RCC 7860 (cell line): ENCODE results near the gene VSTM5.
A peak's percentile ranks its signal among the peaks of the same experiment; 100 is the strongest.
"Not testable (repeated sequence)": the region's sequence is repeated elsewhere in the genome, so short reads cannot be mapped to it uniquely, and the experiment has no call there.

ENCODE experiments used
- DNase-seq: peaks from one replicate; pipeline ENCODE4 v3.0.0-alpha.2; 2015; ENCODE audit warnings: low spot score
- FAIRE-seq: peaks from 2 replicates; lab custom pipeline; 2012; peaks lifted over from hg19 to GRCh38; lab: Jason Lieb, UNC

The VSTM5 gene

GRCh38 chr11:93801366-93801765 is 49.1 kb downstream of the VSTM5 start:
- no peak for FAIRE-seq

DNA sequence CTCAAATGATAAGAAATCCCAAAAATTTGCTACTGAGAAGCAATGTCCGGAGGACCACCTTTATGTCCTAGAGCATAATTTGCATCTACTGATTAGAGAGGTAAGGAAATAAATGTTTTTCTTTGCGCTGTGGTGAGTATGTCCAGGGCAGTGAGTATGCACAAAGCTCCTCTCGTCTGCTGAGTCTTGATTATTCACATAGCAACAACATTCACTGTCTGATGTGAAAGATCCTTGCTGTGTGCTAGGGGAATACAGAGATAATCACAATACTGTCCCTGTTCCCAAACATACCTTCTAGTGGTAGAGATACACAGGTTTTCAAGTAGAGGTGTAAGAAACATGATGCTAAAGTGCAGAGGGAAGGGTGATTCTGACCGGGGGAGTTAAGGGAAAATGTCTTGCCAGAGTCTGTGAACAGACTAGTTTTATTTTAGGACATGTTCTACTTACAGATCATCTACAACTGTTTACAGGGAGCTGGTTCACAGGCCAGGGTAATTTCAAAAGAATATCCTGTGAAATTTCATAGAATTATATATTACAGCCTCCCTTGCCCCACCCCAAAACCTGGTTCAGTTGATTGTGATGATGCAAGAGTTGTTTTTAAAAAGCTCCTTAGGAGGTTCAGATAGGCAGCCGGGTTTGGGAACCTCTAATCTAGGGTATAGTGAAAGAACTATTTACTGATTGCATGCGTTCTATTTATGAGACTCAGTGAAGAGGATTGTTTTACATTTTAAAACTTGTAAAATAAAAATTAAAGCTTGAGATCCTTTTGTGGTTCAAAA is 53.8 kb downstream of the VSTM5 start:
- DNase-seq (no peak), FAIRE-seq (no peak)

More at GRCh38 chr11:93801366-93801765, 49.1 kb downstream of the VSTM5 start:
- no peak for DNase-seq

DNA sequence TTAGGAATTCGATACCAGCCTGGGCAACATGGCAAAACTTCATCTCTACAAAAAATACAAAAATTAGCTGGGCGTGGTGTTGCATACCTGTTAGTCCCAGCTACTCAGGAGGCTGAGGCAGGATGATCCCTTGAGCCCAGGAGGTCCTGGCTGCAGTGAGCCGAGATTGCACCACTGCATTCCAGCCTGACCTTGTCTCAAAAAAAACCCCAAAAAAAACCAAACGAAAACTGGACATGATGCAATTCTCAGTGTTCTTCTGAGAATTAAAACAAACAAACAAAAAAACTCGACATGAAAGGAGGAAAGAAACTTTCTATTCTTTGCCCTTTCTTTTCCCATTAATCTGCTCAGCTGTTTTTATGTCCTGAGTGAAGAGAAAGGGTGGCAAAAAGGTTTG is 58.9 kb downstream of the VSTM5 start:
- DNase-seq: no peak

DNA sequence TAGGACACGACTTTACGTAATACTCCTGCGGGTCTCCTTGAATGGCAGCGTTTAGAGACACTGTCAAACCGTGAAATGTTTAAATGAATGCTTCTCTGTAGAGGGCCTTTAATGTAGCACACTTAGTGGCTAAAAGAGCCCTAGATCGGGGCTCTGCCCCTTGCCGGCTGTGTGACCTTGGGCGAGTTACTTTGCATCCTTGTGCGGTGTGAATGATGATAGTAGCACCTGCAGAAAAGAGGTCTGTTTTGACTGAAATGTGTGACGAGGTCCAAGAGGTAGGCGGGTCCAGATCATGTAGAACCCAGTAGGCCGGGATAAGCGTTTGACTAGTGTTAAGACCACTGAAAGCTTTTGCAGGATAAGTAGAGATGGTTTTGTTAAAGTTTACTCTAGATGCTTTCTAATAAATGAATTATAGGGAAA is 65.5 kb downstream of the VSTM5 start:
- DNase-seq: no peak
- FAIRE-seq: no peak

More for the DNA sequence above, 58.9 kb downstream of the VSTM5 start:
- FAIRE-seq: no peak

DNA sequence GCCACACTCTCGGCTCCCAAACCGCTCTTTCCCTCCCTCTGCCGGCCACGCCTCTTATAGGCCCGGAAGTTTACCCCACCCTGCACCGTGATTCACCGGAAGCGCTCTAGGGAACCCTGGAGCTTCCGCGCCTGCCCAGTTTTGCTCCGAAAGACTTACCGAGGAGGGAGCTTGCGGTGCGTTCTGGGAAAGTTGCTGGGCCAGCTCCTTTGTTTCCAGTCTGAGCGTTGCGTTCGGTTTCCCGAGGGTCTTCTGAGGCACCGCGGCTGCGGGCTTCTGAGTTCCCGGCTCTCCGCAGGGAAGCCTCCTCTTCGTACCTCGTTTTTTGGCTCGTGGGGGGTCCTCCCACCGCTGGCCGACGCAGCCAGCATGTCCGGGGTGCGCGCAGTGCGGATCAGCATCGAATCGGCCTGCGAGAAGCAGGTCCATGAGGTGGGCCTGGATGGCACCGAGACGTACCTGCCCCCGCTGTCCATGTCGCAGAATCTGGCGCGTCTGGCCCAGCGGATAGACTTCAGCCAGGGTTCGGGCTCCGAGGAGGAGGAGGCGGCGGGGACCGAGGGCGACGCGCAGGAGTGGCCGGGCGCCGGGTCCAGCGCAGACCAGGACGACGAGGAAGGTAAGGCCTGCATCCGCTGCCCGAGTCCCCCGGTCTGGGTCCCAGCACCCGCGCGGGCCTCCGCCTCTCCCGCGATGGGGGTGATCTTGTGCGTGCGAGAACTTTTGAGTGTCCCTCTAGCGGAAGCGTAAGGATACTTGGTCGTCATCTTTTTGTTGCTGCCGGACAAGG is 66.1 kb downstream of the VSTM5 start, which contains the start of gene MED17:
TSS of gene MED17 (plus strand) at position 138 of the 790 bp plus-strand sequence. CDS start at position 370, 232 bp downstream.
- FAIRE-seq (peak; percentile 67), DNase-seq (peak; percentile 79)

GRCh38 chr11:93783765-93784144 is 66.7 kb downstream of the VSTM5 start:
- no peak for DNase-seq
- FAIRE-seq: no peak

DNA sequence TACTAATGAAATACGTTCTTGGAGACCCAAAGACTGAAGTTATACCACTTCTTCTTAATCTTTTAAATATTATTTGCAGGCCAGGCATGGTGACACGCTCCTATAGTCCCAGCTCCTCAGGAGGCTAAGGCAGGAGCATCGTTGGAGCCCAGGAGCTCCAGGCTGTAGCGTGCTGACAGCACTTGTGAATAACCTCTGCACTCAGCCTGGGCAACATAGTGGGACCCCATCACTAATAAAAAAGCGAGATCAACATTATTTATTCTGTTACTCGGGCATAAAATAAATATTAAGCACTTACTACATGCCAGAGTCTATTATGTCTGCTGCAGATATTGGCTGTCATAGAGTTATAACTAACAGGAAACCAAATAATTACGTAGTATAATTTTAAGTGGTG is 67.1 kb downstream of the VSTM5 start:
- FAIRE-seq (no peak), DNase-seq (no peak)

DNA sequence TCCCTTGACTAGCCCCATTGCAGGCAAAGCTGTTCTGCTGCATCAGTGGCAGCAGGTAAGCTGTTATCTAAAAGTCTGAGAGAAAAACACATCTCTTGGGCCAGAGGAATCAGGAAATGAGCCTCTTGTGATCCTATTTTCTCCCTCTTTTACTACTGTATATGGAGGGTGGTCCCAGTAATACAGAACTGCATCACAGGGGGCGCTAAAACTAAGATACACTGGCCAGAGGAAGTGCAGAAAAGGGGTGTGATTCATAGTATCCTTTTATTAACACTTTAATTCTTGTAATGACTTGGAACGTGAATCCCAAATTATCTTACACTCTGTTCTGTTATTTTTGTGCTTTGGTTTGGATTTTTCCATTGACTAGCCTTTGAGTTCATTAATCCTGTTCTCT is 75.1 kb downstream of the VSTM5 start:
- FAIRE-seq: no peak

DNA sequence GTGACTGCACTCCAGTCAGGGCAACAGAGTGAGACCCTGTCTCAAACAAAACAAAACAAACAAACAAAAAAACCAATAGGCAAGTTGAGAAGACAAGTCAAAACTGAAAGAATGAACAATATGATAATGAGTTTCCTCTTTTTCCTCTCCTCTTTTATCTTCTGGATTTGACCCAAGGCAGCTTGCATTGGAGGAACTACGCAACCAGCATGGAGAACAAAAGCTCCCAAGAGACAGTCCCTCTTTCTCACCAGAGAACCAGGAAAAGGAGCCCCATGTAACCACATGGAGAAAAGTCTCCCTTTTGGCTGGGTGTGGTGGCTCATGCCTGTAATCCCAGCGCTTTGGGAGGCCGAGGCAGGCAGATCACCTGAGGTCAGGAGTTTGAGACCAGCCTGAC is 75.9 kb downstream of the VSTM5 start:
- not testable (repeated sequence) for FAIRE-seq

More for the DNA sequence above, 75.1 kb downstream of the VSTM5 start:
- DNase-seq: no peak

GRCh38 chr11:93773601-93774200 is 76.7 kb downstream of the VSTM5 start:
- no peak for DNase-seq
- no peak for FAIRE-seq

More for the DNA sequence above, 75.9 kb downstream of the VSTM5 start:
- not testable (repeated sequence) for DNase-seq

GRCh38 chr11:93773045-93773477 is 77.4 kb downstream of the VSTM5 start:
- FAIRE-seq: no peak
- DNase-seq: no peak

DNA sequence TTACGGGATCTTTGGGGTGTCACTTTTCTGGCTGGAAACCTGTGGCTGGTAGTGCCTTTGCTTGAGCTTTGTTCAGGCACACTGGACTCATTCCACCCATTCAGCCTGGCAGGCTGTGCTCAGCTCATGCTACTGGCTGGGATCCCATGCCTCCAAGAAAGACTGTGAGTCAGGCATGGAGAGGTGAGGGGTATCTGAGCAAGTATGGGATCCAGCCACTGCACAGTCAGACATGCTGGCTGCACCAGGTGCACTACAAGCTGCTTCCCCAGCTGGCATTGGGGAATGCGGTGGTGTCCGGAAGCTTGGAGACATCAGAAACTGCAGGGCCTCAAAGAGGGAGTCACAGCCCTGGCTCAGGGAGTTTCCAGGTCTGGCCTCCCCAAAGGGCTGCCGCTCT is 78.3 kb downstream of the VSTM5 start:
- FAIRE-seq (no peak), DNase-seq (no peak)

- DNase-seq: no peak
- no peak for FAIRE-seq
These were observed 80.3 kb downstream of the VSTM5 start for GRCh38 chr11:93770160-93770559.
